ENCODE measurements around the gene ZG16.

- TF ChIP-seq, protein P1, sequence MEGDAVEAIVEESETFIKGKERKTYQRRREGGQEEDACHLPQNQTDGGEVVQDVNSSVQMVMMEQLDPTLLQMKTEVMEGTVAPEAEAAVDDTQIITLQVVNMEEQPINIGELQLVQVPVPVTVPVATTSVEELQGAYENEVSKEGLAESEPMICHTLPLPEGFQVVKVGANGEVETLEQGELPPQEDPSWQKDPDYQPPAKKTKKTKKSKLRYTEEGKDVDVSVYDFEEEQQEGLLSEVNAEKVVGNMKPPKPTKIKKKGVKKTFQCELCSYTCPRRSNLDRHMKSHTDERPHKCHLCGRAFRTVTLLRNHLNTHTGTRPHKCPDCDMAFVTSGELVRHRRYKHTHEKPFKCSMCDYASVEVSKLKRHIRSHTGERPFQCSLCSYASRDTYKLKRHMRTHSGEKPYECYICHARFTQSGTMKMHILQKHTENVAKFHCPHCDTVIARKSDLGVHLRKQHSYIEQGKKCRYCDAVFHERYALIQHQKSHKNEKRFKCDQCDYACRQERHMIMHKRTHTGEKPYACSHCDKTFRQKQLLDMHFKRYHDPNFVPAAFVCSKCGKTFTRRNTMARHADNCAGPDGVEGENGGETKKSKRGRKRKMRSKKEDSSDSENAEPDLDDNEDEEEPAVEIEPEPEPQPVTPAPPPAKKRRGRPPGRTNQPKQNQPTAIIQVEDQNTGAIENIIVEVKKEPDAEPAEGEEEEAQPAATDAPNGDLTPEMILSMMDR (conservative IDR thresholded peaks at IDR 0.05) = no peak
- TF ChIP-seq EZH2 (IDR thresholded peaks at IDR 0.05; ENCODE audit: low read depth) = no peak
Measured at GRCh38 chr16:29753516-29753915, 24.5 kb upstream of the ZG16 start.
